Esophagus muscularis mucosa (tissue), 4 donors: Measurements from ENCODE around the gene GSTA4. TPM values are rescaled to one million over a fixed set of nuclear protein-coding genes. Genes with fewer than 3 reads are reported as not detected.
"Not testable (repeated sequence)": the region's sequence is repeated elsewhere in the genome, so short reads cannot be mapped to it uniquely, and the experiment has no call there.

ENCODE experiments used
- DNase-seq: peaks from one replicate; pipeline ENCODE4 v3.0.0-alpha.2; 2017; ENCODE audit errors: extremely low spot score
- H3K27ac ChIP-seq, 4 donors: fragments of 200-600 bp; sonication (generic); replicated peaks in 1 of 4; 1 replicate in 3 of 4; 2 replicates in 1 of 4; pipeline ENCODE4 v1.5.1; 2016 to 2019; ENCODE audit warnings: mild to moderate bottlenecking in 1 of 4
- H3K27me3 ChIP-seq, 4 donors: fragments of 200-600 bp; sonication (generic); one replicate each; pipeline versions ENCODE4 v1.5.1 to v1.6.0; 2016 to 2019
- H3K36me3 ChIP-seq, 4 donors: fragments of 200-600 bp; sonication (generic); one replicate each; pipeline ENCODE4 v1.5.1; 2016 to 2019
- H3K4me1 ChIP-seq, 4 donors: fragments of 200-600 bp; sonication (generic); one replicate each; pipeline ENCODE4 v1.5.1; 2016 to 2019
- H3K4me3 ChIP-seq, 4 donors: fragments of 200-600 bp; sonication (generic); 1 replicate in 2 of 4; 2 replicates in 2 of 4; pipeline ENCODE4 v1.5.1; 2016 to 2019; ENCODE audit warnings: mild to moderate bottlenecking in 4 of 4, moderate library complexity in 1 of 4
- H3K9me3 ChIP-seq, 4 donors: fragments of 200-600 bp; sonication (generic); 1 replicate in 3 of 4; 2 replicates in 1 of 4; pipeline ENCODE4 v1.5.1; 2016 to 2019
- EP300 ChIP-seq: sonication (generic); formaldehyde crosslinking; IDR thresholded peaks from one replicate; pipeline ENCODE4 v1.6.1; 2017; ENCODE audit warnings: antibody characterized with exemption
- POLR2A ChIP-seq: fragments of 450-650 bp; IDR thresholded peaks from one replicate; pipeline ENCODE4 v1.6.1; 2017; ENCODE audit warnings: antibody characterized with exemption, moderate library complexity, mild to moderate bottlenecking, low read depth
- POLR2AphosphoS5 ChIP-seq, 2 donors: sonication (generic); formaldehyde crosslinking; IDR thresholded peaks; one replicate each; pipeline ENCODE4 v1.6.1; 2017; ENCODE audit warnings: antibody characterized with exemption in 2 of 2
- WGBS: methylation state at CpG from one replicate; pipeline ENCODE4 v1.1.5; 2018; 5-methylcytosine and 5-hydroxymethylcytosine counted together
- intact Hi-C: fragments of 100-400 bp; cut with DNase I; formaldehyde crosslinking; loops from one replicate; pipeline ENCODE4 v1.15.1; 2023
- total RNA-seq, 4 donors: library from RNA; depleted of rRNA; stranded (reverse); fragments of >200 nt; gene quantifications; one replicate each; pipeline versions ENCODE4 v1.1.0 to v1.2.1, GENCODE V29; 2016
- TF ChIP-seq, protein P1 (sequence below), 3 experiments: fragments of 200-600 bp in 2 of 3; fragments of 450-650 bp in 1 of 3; sonication (generic) in 2 of 3; IDR thresholded peaks; one replicate each; pipeline ENCODE4 v1.5.1; 2017 to 2019; ENCODE audit warnings: antibody characterized with exemption in 3 of 3, mild to moderate bottlenecking in 2 of 3, moderate library complexity in 1 of 3

GSTA4 gene
- total RNA-seq, 4 donors from 2014 or later, result 16.6 to 23.2 (median 17.7) TPM

DNA sequence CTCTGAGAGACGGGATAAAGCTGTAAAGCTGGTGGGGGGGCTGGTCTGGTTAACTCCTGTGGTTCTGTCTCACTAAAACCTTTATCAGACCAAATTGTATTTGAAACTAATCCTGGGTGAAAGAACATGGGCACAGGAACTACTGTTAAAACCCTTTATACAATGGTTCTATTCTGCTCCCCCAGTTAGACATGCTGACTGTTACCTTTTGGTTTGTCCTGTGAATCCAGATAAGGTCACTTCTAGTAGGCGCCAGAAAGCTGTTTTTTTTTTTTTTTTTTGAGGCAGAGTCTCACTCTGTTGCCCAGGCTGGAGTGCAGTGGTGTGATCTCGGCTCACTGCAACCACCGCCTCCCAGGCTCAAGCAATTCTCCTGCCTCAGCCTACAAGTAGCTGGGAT, 29.7 kb downstream of the GSTA4 start:
- TF ChIP-seq EP300 (no peak), POLR2AphosphoS5 (IDR thresholded peaks at IDR 0.05) (no peak), POLR2A (no peak)
- TF ChIP-seq, protein P1, sequence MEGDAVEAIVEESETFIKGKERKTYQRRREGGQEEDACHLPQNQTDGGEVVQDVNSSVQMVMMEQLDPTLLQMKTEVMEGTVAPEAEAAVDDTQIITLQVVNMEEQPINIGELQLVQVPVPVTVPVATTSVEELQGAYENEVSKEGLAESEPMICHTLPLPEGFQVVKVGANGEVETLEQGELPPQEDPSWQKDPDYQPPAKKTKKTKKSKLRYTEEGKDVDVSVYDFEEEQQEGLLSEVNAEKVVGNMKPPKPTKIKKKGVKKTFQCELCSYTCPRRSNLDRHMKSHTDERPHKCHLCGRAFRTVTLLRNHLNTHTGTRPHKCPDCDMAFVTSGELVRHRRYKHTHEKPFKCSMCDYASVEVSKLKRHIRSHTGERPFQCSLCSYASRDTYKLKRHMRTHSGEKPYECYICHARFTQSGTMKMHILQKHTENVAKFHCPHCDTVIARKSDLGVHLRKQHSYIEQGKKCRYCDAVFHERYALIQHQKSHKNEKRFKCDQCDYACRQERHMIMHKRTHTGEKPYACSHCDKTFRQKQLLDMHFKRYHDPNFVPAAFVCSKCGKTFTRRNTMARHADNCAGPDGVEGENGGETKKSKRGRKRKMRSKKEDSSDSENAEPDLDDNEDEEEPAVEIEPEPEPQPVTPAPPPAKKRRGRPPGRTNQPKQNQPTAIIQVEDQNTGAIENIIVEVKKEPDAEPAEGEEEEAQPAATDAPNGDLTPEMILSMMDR (IDR thresholded peaks at IDR 0.05), result no peak
- H3K9me3 ChIP-seq, result peaks cover 0 to 5% (median 0%) of the 10 kb centered on the region in 4 donors
- H3K27me3 ChIP-seq, result no peaks in the 10 kb centered on the region
- 85% methylated on average over 4 of the region's 4 CpGs for WGBS
- no peak overlapping the region for H3K4me3 ChIP-seq
- H3K4me1 ChIP-seq, result no peaks in the 10 kb centered on the region
- H3K36me3 ChIP-seq, result no peaks in the 10 kb centered on the region
- intact Hi-C loops, result no loop called here
- no peak for DNase-seq
- H3K27ac ChIP-seq, result no peak overlapping the region

DNA sequence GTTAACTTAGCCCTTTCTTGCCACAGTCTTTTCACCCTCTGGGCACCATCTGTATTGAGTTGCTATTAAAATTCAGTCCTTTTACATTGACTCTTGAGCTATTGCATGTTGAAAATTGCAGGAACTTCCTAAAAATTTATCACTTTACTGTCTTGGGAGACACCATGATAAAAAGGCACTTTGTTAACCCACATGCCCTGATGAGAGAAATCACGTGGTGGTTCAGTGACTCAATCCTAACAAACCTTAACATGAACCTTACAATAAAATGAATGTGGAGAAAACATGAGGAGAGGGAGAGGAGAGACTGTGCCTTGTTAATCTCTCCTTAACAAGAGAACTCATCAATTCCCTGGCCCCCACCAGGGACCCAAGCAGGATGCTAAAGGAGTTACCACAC, 30.8 kb downstream of the GSTA4 start:
- Histone ChIP-seq H3K4me3 (no peak overlapping the region), H3K4me1 (no peaks in the 10 kb centered on the region), H3K27ac (no peak overlapping the region), H3K9me3 (peaks cover 0 to 5% (median 0%) of the 10 kb centered on the region in 4 donors), H3K27me3 (no peaks in the 10 kb centered on the region), H3K36me3 (no peaks in the 10 kb centered on the region)
- TF ChIP-seq POLR2A (no peak), POLR2AphosphoS5 (IDR thresholded peaks at IDR 0.05) (no peak), EP300 (no peak)
- TF ChIP-seq, protein P1 (IDR thresholded peaks at IDR 0.05), result no peak
- WGBS, result 54% methylated on average over 1 of the region's 1 CpG
- intact Hi-C loops, result no loop called here
- DNase-seq, result no peak

DNA sequence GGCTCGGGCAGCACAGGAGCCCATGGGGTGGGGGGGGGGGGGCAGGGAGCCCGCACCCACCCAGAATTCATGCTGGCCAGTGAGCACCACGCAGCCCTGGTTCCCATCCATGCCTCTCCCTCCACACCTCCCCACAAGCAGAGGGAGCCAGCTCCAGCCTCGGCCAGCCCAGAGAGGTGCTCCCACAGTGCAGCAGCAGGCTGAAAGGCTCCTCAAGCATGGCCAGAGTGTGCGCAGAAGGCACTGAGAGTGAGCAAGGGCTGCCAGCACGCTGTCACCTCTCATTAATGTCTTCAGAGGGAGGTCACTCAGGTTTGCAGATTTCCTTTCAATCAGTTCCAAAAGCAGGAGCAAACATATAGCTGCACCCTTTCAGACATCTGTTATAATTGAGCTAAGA, 32.4 kb downstream of the GSTA4 start:
- H3K9me3 ChIP-seq, result peaks cover 0 to 5% (median 0%) of the 10 kb centered on the region in 4 donors
- no peak for DNase-seq
- 100% methylated on average over 2 of the region's 6 CpGs for WGBS
- TF ChIP-seq EP300 (no peak), POLR2A (no peak), POLR2AphosphoS5 (IDR thresholded peaks at IDR 0.05) (no peak)
- TF ChIP-seq, protein P1 (IDR thresholded peaks at IDR 0.05), result no peak
- intact Hi-C loops, result no loop called here
- H3K27me3 ChIP-seq, result no peaks in the 10 kb centered on the region
- no peaks in the 10 kb centered on the region for H3K36me3 ChIP-seq
- no peak overlapping the region for H3K27ac ChIP-seq
- no peak overlapping the region for H3K4me3 ChIP-seq
- H3K4me1 ChIP-seq, result no peaks in the 10 kb centered on the region

DNA sequence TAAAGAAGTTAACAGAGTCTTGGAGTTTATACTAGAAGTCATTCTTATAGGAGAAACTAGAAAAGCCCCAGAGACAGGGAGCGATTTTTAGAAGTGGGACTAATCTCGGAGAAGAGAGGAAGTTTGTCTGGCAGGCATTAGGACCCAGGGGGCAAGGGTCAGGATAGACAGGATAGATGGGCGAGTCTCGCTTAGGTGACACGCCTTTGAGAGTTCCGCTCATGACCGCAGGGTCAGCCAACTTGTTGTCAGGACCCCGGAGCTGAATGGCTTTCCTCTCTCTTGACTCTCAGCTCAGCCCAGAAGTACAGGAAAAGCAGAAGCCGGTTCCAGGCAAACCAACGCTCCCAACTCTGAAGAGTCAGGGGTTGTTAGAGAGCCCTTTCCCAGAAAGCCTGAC, 34.1 kb downstream of the GSTA4 start:
- intact Hi-C loops, H3K36me3 ChIP-seq, H3K9me3 ChIP-seq, H3K4me1 ChIP-seq, H3K27me3 ChIP-seq, DNase-seq, H3K4me3 ChIP-seq, H3K27ac ChIP-seq: not testable (repeated sequence)
- 82% methylated on average over 8 of the region's 10 CpGs for WGBS

DNA sequence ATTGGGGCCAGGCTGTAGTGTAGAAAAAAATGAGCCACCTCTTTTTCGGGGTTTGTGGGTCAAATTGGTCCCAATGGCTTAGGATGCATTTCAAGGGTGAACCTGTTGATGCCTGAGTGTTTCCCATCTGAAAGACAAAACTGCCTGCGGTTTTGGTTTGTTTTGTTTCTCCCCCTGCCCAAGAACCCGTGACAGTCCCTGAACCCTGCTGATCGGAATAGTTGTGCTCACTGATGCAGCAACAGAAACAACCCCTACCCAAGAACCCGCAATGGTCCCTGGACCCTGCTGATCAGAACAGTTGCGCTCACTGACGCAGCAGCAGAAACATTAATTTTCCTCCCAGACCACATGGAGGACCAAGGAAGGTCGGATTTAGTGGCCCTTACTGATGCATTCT, 34.9 kb downstream of the GSTA4 start:
- WGBS, result 92% methylated on average over 8 of the region's 8 CpGs
- H3K9me3 ChIP-seq, DNase-seq, intact Hi-C loops, H3K27ac ChIP-seq, H3K27me3 ChIP-seq, H3K4me1 ChIP-seq, H3K4me3 ChIP-seq, H3K36me3 ChIP-seq: not testable (repeated sequence)

DNA sequence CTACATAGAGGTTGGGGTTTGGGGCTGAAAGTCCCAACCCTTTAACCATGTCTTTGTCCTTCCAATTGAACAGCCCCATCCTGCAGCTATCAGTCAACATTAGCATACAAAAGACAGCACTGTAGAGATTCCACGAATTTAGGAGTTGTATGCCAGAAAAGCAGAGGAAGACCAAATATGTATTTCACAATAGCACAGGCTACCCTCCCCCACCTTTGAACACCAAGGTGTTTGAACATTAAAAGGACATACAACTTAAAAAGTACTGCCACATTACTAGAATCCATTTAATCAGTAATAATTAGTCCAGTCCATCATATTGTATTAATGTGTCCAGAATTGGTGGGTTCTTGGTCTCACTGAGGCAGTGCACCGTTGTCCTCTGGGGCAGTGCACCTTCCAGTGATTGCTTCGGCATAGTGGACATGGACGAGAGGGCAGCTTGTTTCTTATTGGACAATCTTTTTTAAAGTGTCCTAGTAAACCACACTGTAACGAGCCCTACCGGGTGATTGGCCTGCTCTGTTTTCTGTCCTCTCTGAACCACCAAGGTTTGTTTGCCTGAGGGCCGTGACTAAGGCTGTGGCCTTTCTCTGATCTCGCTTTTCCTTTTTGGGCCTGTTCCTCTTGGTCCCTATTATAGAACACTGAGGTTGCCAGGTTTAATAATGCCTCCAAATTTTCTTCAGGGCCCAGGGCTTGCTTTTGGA, 36.4 kb downstream of the GSTA4 start:
- no peak overlapping the region for H3K4me3 ChIP-seq
- no peak overlapping the region for H3K27ac ChIP-seq
- TF ChIP-seq POLR2A (no peak), POLR2AphosphoS5 (IDR thresholded peaks at IDR 0.05) (no peak), EP300 (no peak)
- TF ChIP-seq, protein P1 (IDR thresholded peaks at IDR 0.05), result no peak
- no peaks in the 10 kb centered on the region for H3K27me3 ChIP-seq
- intact Hi-C loops, result no loop called here
- peaks cover 0 to 5% (median 0%) of the 10 kb centered on the region in 4 donors for H3K9me3 ChIP-seq
- H3K4me1 ChIP-seq, result no peaks in the 10 kb centered on the region
- H3K36me3 ChIP-seq, result no peaks in the 10 kb centered on the region
- peak; percentile 68 for DNase-seq
- 59% methylated on average over 8 of the region's 8 CpGs for WGBS
